B cell (primary cell): ENCODE data around the gene MED20. TPM values are rescaled to one million over a fixed set of nuclear protein-coding genes. Genes with fewer than 3 reads are reported as not detected.

Experiments
- ATAC-seq: fragments of 200-7000 bp; cut with Tn5 transposase; one replicate; pipeline ENCODE4 v1.10.0; 2021; ENCODE audit warnings: low read depth, mild to moderate bottlenecking, moderate number of reproducible peaks, moderate library complexity
- CTCF ChIA-PET: fragments of 350-600 bp; sonication (Branson Sonifier 250); formaldehyde crosslinking; loops from one replicate; lab custom pipeline; 2021; ENCODE audit warnings: antibody characterized with exemption, inconsistent platforms; lab: Charles Lee
- POLR2A ChIA-PET: fragments of 350-600 bp; sonication (Branson Sonifier 250); formaldehyde crosslinking; loops from one replicate; lab custom pipeline; 2021; ENCODE audit warnings: antibody characterized with exemption; lab: Charles Lee
- DNase-seq: peaks from one replicate; pipeline ENCODE4 v3.0.0; 2013
- H2AFZ ChIP-seq: 2 replicates; pipeline ENCODE4 v1.6.1; 2012; ENCODE audit warnings: mild to moderate bottlenecking, low read depth, low read length; ENCODE audit not compliant: insufficient read depth, poor library complexity, severe bottlenecking
- H3K27ac ChIP-seq, 2 donors: 1 replicate in 1 of 2; 2 replicates in 1 of 2; pipeline ENCODE4 v1.5.1; 2012 to 2013; ENCODE audit warnings: low read length in 2 of 2, mild to moderate bottlenecking in 2 of 2, moderate library complexity in 1 of 2
- H3K27me3 ChIP-seq, 4 experiments: fragments of 200-600 bp in 1 of 4; sonication (generic) in 1 of 4; replicated peaks in 1 of 4; 1 replicate in 2 of 4; 2 replicates in 2 of 4; pipeline versions ENCODE4 v1.6.1 to v1.7.0; 2013 to 2016; ENCODE audit warnings: low read length in 3 of 4, mild to moderate bottlenecking in 2 of 4, mixed read lengths in 1 of 4, moderate library complexity in 1 of 4; ENCODE audit not compliant: insufficient read depth in 4 of 4, control insufficient read depth in 3 of 4; ENCODE audit errors: control extremely low read depth in 1 of 4
- H3K36me3 ChIP-seq, 2 experiments: replicated peaks in 1 of 2; 1 replicate in 1 of 2; 2 replicates in 1 of 2; pipeline versions ENCODE4 v1.6.1 to v1.7.1; 2013; ENCODE audit warnings: low read length in 1 of 2; ENCODE audit not compliant: insufficient read depth in 2 of 2, control insufficient read depth in 1 of 2; ENCODE audit errors: control extremely low read depth in 1 of 2, extremely low read depth in 1 of 2
- H3K4me1 ChIP-seq, 2 donors: fragments of 200-600 bp in 1 of 2; sonication (generic) in 1 of 2; 1 replicate in 1 of 2; 2 replicates in 1 of 2; pipeline versions ENCODE4 v1.5.1 to v1.6.1; 2013 to 2017; ENCODE audit warnings: low read length in 2 of 2; ENCODE audit not compliant: control insufficient read depth in 2 of 2, insufficient read depth in 2 of 2
- H3K4me2 ChIP-seq: replicated peaks from 2 replicates; pipeline ENCODE3; 2012; ENCODE audit warnings: mild to moderate bottlenecking, low read depth, low read length; ENCODE audit not compliant: poor library complexity, severe bottlenecking
- H3K4me3 ChIP-seq, 5 experiments: fragments of 200-600 bp in 1 of 5; sonication (generic) in 1 of 5; 1 replicate in 3 of 5; 2 replicates in 2 of 5; pipeline versions ENCODE4 v1.5.1 to v1.7.0; 2011 to 2016; ENCODE audit warnings: low read length in 4 of 5, mild to moderate bottlenecking in 4 of 5, low read depth in 2 of 5, control low read depth in 1 of 5, moderate library complexity in 1 of 5; ENCODE audit not compliant: insufficient read depth in 1 of 5; ENCODE audit errors: control extremely low read depth in 1 of 5, extremely low read depth in 1 of 5
- H3K79me2 ChIP-seq: fragments of 200-600 bp; sonication (generic); one replicate; pipeline ENCODE4 v1.6.0; 2016; ENCODE audit warnings: low read length; ENCODE audit not compliant: control insufficient read depth, insufficient read depth
- H3K9ac ChIP-seq: fragments of 200-600 bp; sonication (generic); 2 replicates; pipeline ENCODE4 v1.6.1; 2017; ENCODE audit warnings: mild to moderate bottlenecking, low read length, moderate library complexity
- H3K9me3 ChIP-seq, 3 donors: one replicate each; pipeline versions ENCODE4 v1.6.1 to v1.7.1; 2013; ENCODE audit warnings: low read length in 2 of 3; ENCODE audit not compliant: control insufficient read depth in 2 of 3, insufficient read depth in 1 of 3; ENCODE audit errors: control extremely low read depth in 1 of 3
- H4K20me1 ChIP-seq: 2 replicates; pipeline ENCODE4 v1.6.0; 2012; ENCODE audit warnings: mild to moderate bottlenecking, low read length; ENCODE audit not compliant: insufficient read depth, control insufficient read depth, poor library complexity, severe bottlenecking
- H3K27ac Mint-ChIP-seq: one replicate; pipeline ENCODE4 v1.8.0; 2021; ENCODE audit warnings: mixed read lengths
- H3K27me3 Mint-ChIP-seq: one replicate; pipeline ENCODE4 v1.8.0; 2021; ENCODE audit warnings: mixed read lengths
- H3K4me1 Mint-ChIP-seq: one replicate; pipeline ENCODE4 v1.8.0; 2021; ENCODE audit warnings: mixed read lengths
- H3K4me3 Mint-ChIP-seq: one replicate; pipeline ENCODE4 v1.8.0; 2021; ENCODE audit warnings: mixed read lengths
- H3K9me3 Mint-ChIP-seq: one replicate; pipeline ENCODE4 v1.8.0; 2022; ENCODE audit warnings: mixed read lengths; ENCODE audit not compliant: insufficient read depth
- CTCF ChIP-seq: fragments of 200-600 bp; IDR thresholded peaks from one replicate; pipeline ENCODE4 v1.8.0; 2022; ENCODE audit warnings: antibody characterized with exemption, mild to moderate bottlenecking
- EZH2 ChIP-seq: IDR thresholded peaks from 2 replicates; pipeline ENCODE4 v1.6.1; 2012; ENCODE audit warnings: borderline replicate concordance, low read depth, mild to moderate bottlenecking, moderate library complexity, low read length; ENCODE audit not compliant: insufficient read depth, poor library complexity, severe bottlenecking
- WGBS: methylation state at CpG from one replicate; pipeline ENCODE4 v1.1.5; 2013; ENCODE audit warnings: missing lambda C conversion rate; ENCODE audit not compliant: insufficient coverage; 5-methylcytosine and 5-hydroxymethylcytosine counted together
- intact Hi-C: fragments of 100-400 bp; cut with micrococcal nuclease; formaldehyde crosslinking; loops from one replicate; pipeline ENCODE4 v1.10.0; 2022
- polyA plus RNA-seq: library from polyadenylated mRNA; depleted of rRNA; stranded (reverse); fragments of >200 nt; gene quantifications from 2 replicates; pipeline ENCODE4 v1.2.3, GENCODE V29; 2012
- total RNA-seq, 2 donors: library from RNA; stranded (reverse); fragments of 120-200 nt in 1 of 2; gene quantifications; 1 replicate in 1 of 2; 2 replicates in 1 of 2; pipeline versions ENCODE4 v1.2.3 to v1.2.4, GENCODE V29; 2013 to 2022

MED20 gene
- total and polyA plus RNA-seq, 2 donors (not counting 1 experiment from before 2014, with no cell fraction given), result 4.6 to 18.2 TPM

- Histone ChIP-seq H3K4me1 (peaks cover 65 to 71% of the 10 kb centered on the region in 2 donors), H2AFZ (peak overlapping the region; percentile 47), H3K27ac (peak overlapping the region in 1 of 2 donors; percentile 67), H3K36me3 (peaks cover 0 to 20% of the 10 kb centered on the region in 2 experiments), H3K4me3 (peak overlapping the region; percentile 25 to 77 (median 71)), H3K9me3 (no peaks in the 10 kb centered on the region), H3K79me2 (peaks cover 84% of the 10 kb centered on the region), H3K27me3 (no peaks in the 10 kb centered on the region), H3K4me2 (peak overlapping the region; percentile 97), H4K20me1 (peaks cover 100% of the 10 kb centered on the region), H3K9ac (peak overlapping the region; percentile 85)
- ATAC-seq (no peak), DNase-seq (no peak)
- Mint-ChIP-seq H3K27ac (peak overlapping the region; percentile 87), H3K9me3 (no peaks in the 10 kb centered on the region), H3K4me3 (peak overlapping the region; percentile 85), H3K4me1 (peaks cover 59% of the 10 kb centered on the region), H3K27me3 (no peaks in the 10 kb centered on the region)
- TF ChIP-seq EZH2 (no peak), CTCF (no peak)
- 11% methylated on average over 18 of the region's 27 CpGs for WGBS
- ChIA-PET POLR2A (interaction anchor here (0.5 to 0.7 kb wide), 2 partner anchors 19 to 92 kb away, joined by 3 read pairs; partner anchors contain the start of genes BYSL and MED20), CTCF (interaction anchor here (1.2 to 12.5 kb wide), 7 partner anchors 12 to 152 kb away, joined by 3 to 263 read pairs (median 7); partner anchors contain the start of genes BYSL, MED20, TAF8 and TOMM6)
- intact Hi-C loops, result loop anchor here (2.0 to 5.0 kb wide), 2 partner anchors 37 to 153 kb away; partner anchors contain the start of gene TOMM6
Observed at GRCh38 chr6:41939848-41940758, 19.2 kb upstream of the MED20 start.
